ENCODE results near the gene TOM1. TPM values are rescaled to one million over a fixed set of nuclear protein-coding genes. Genes with fewer than 3 reads are reported as not detected.

The TOM1 gene
- total and polyA plus RNA-seq, 2 of the 13 experiments (the other 11 are each of a cell fraction or from before 2014, with no cell fraction given): 30.8 to 87.3 TPM

DNA sequence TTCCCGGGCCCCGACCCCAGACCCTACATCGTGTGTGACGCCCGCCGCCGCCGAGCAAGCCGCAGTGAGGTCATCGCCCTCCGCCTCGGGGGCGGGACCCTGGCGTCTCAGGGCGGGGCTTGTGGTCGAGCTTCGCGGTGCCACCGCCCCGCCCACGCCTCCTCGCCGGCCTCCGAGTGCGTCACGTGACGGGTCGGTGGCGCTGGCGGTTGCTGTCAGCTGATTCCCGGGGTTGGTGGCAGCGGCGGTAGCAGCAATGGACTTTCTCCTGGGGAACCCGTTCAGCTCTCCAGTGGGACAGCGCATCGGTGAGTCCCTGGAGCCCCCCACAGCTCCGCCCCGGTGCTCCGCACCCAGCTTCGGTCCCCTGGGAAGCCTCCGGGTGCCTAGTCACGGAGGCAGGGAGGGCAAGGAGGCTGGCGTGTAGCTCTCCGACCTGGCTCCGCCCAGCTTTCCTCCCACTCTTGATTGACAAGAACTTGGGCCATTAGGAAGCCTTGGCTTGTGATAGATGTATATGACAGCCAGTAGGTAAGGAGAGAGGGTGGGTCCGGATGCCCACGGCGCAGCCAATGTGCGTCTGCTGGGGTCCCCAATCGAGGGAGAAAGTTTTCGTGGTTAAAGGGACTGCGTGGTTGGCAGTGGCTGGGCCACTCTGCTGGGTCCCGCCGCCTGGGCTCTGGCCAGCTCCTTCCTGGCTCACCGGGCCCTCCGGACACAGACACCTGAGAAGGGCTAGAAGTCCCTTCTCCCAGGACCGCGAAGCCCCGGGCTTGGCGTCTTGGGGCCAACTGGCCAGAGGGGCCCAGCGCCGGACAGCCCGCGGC lies at the start of gene TOM1 (continued):
- TF ChIP-seq ZNF275 (CRISPR knock-in tag; IDR thresholded peaks at IDR 0.05; ENCODE audit: borderline replicate concordance) (peak; percentile 50; the same call in 1 of the 2 replicates), TGIF2 (CRISPR knock-in tag; IDR thresholded peaks at IDR 0.05) (peak; percentile 68), ZBTB7A (CRISPR knock-in tag; IDR thresholded peaks at IDR 0.05) (peak; percentile 10; the same call in 1 of the 2 replicates), SYNCRIP (IDR thresholded peaks at IDR 0.05; ENCODE audit: insufficient read depth, low read depth, low read length) (no peak), BCL6 (CRISPR knock-in tag; IDR thresholded peaks at IDR 0.05) (peak; percentile 8), TFDP1 (CRISPR knock-in tag; IDR thresholded peaks at IDR 0.05; ENCODE audit: borderline replicate concordance) (peak; percentile 39; the same call in 1 of the 2 replicates), HOXD1 (CRISPR knock-in tag; IDR thresholded peaks at IDR 0.05) (peak; percentile 48; the same call in 1 of the 2 replicates), NFKB2 (CRISPR knock-in tag; IDR thresholded peaks at IDR 0.05; ENCODE audit: borderline replicate concordance) (peak; percentile 68; the same call in 1 of the 2 replicates), ZNF558 (CRISPR knock-in tag; IDR thresholded peaks at IDR 0.05; ENCODE audit: borderline replicate concordance) (0 out of 2 replicates have a peak, but pooled peaks have one; percentile 59), YEATS4 (CRISPR knock-in tag; IDR thresholded peaks at IDR 0.05; ENCODE audit: borderline replicate concordance) (peak; percentile 87), ZNF503 (CRISPR knock-in tag; IDR thresholded peaks at IDR 0.05) (peak; percentile 39; the same call in 1 of the 2 replicates), ZNF615 (CRISPR knock-in tag; IDR thresholded peaks at IDR 0.05; ENCODE audit: borderline replicate concordance) (no peak), MAFK (conservative IDR thresholded peaks at IDR 0.05 in 1 of 2, IDR thresholded peaks at IDR 0.05 in 1 of 2; ENCODE audit: low read length in 2 of 2) (no peak), GFI1 (CRISPR knock-in tag; IDR thresholded peaks at IDR 0.05; ENCODE audit: borderline replicate concordance) (peak; percentile 37; the same call in 1 of the 2 replicates), ATF7 (IDR thresholded peaks at IDR 0.05) (peak; percentile 42), ATF7 (CRISPR knock-in tag; IDR thresholded peaks at IDR 0.05) (peak; percentile 86), SRSF9 (IDR thresholded peaks at IDR 0.05; ENCODE audit: borderline replicate concordance, insufficient read depth, low read depth, low read length, poor library complexity, severe bottlenecking) (no peak), ZEB1 (IDR thresholded peaks at IDR 0.05; ENCODE audit: insufficient replicate concordance, low read depth) (no peak)
- TF ChIP-seq, protein P1, sequence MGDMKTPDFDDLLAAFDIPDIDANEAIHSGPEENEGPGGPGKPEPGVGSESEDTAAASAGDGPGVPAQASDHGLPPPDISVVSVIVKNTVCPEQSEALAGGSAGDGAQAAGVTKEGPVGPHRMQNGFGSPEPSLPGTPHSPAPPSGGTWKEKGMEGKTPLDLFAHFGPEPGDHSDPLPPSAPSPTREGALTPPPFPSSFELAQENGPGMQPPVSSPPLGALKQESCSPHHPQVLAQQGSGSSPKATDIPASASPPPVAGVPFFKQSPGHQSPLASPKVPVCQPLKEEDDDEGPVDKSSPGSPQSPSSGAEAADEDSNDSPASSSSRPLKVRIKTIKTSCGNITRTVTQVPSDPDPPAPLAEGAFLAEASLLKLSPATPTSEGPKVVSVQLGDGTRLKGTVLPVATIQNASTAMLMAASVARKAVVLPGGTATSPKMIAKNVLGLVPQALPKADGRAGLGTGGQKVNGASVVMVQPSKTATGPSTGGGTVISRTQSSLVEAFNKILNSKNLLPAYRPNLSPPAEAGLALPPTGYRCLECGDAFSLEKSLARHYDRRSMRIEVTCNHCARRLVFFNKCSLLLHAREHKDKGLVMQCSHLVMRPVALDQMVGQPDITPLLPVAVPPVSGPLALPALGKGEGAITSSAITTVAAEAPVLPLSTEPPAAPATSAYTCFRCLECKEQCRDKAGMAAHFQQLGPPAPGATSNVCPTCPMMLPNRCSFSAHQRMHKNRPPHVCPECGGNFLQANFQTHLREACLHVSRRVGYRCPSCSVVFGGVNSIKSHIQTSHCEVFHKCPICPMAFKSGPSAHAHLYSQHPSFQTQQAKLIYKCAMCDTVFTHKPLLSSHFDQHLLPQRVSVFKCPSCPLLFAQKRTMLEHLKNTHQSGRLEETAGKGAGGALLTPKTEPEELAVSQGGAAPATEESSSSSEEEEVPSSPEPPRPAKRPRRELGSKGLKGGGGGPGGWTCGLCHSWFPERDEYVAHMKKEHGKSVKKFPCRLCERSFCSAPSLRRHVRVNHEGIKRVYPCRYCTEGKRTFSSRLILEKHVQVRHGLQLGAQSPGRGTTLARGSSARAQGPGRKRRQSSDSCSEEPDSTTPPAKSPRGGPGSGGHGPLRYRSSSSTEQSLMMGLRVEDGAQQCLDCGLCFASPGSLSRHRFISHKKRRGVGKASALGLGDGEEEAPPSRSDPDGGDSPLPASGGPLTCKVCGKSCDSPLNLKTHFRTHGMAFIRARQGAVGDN (CRISPR knock-in tag; IDR thresholded peaks at IDR 0.05): peak; percentile 91
